RPMI7951 (cell line): ENCODE results near the gene TSPEAR. TPM values are rescaled to one million over a fixed set of nuclear protein-coding genes. Genes with fewer than 3 reads are reported as not detected.
A peak's percentile ranks its signal among the peaks of the same experiment; 100 is the strongest.
"Not testable (repeated sequence)": the region's sequence is repeated elsewhere in the genome, so short reads cannot be mapped to it uniquely, and the experiment has no call there.

ENCODE experiments used
- DNase-seq: peaks from one replicate; pipeline ENCODE4 v3.0.0-alpha.2; 2012; ENCODE audit warnings: low read depth
- total RNA-seq: library from RNA; depleted of rRNA; stranded (reverse); fragments of >200 nt; shearing (Covaris generic); gene quantifications from 2 replicates; pipeline ENCODE4 v1.2.3, GENCODE V29; 2014

TSPEAR gene
- total RNA-seq, 1 experiment from 2014 or later: not detected

DNA sequence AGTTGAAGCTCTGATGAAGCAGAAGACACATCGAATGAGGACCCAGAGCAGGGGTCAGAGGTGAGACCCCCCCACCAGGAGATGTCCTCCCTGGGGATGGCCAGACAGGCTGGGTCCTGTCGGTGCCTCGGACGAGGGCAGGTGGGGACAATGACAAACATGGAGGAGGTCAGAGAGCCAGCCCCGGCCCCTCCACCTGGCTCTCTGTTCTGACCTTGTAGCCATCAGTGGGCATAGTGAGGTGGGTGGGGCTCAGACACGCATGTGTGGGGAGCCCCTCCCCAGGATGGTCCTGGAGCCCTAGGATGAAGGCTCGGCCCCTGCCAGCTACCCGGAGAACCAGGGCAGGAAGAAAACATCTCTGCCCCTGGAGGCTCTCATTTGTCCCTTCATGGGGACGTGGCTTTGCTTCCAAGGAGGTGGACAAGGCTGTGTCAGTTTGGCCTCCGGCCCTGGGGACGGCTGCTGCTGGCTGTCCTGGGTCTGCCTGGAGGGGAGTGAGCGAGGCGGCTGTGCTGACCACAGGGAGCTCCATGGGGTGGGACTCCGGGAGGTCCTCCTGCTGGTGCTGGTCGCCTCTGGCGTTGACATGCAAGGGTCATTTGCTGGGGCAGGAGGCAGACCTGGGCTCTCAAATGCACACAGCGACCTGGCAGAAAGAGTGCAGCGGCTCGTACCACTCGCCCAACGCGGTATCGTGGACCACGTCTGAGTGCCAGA lies 121.6 kb downstream of the TSPEAR start:
- DNase-seq: no peak

DNA sequence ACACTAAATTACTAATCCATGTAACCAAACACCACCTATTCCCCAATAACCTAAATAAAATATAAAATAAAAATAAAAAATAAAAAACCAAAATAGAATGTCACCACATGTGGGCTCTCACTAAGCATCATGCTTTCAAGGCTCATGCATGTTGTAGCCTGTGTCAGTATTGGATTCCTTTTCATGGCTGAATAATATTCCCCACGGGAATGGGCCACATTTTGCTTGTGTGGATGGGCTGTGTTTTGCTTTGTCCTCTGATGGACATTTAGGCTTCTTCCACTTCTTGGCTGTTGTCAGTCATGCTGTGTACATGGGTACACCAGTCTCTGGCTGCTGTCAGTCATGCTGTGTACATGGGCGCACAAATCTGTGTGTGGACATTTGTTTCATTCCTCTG lies 122.3 kb downstream of the TSPEAR start:
- no peak for DNase-seq

DNA sequence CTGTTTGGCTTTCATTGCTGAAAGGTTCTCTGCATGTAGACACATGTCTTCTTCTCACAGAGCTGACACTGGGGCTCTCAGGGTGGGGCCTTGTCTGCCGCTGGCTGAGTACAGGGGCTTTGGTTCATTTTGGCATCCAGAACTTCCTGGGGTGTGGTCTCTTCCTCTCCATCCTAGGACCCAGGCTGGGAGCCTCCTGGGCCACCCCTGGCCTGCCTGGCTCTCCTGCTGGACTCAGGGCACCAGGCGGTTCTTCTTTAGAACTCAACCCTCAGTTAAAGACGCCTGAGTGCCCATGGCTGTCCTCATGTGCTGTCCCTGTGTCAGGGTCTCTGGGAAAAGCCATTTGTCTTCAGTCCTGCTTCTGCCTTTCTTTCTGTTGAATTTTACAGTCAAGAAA lies 125.5 kb downstream of the TSPEAR start:
- no peak for DNase-seq

DNA sequence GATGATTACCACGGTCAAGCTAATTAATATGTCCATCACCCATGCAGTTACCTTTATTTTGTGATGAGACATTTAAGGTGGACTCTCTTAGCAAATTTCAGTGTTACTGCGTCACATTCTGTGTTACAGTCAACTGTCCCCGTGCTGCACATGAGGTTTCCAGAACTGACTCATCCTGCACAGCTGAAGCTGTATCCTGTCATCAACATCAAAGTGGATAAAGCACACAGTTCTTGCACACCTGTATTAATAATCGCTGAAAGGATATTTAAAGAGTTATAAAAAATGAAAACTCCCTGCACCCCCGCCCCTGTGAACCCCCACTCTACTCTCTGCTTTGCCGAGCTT lies 127.6 kb downstream of the TSPEAR start:
- no peak for DNase-seq

DNA sequence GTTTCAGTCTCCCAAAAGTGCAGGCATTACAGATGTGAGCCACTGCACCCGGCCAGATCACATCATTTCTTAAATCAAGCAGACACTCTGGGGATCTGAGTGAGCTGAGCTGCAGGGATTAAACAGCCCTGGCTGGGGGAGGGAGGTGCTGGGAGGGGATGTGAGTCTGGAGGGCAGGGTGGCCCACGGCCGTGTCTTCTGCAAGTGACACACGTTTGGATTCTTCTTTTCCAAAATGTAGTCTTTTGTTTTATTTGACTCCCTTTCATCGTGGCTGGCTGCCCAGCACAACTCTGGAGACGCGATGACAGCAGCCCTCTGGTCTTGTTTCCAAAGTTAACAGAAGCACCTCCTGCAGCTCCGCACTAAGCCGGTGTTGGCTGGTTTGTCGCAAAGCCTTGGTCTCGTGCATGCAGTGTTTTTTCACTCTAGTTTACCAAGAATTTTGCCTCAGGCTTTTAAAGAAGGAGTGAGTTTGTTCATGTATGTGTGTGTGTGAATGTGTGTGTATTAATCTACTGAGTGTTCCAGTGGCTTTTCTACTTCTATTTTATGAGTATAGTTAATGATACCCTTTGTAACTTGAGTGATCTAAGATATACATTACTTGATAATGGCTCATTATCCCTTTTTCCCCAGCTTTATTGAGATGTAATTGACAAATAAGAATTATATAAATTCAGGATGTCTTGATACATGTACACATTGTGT lies 128.1 kb downstream of the TSPEAR start:
- peak; percentile 4 for DNase-seq

DNA sequence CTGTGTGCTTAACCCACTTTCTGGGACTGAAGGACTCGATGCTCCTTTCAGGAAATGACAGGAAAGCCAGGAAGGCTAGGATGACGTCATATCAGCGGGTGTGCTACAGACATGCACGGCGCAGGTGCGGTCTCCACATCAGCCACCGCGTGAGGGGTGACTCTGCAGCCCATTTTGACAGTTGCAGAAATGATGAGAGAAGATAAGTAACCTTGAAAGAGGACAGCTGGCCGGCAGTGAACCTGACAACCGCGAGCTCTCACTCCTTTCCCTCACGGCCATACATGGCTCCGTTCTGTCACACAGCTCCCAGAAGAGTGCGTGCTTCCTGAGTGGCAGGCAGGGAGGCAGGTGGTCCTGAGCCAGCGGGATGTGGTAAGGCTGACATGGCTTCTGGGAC lies 129.3 kb downstream of the TSPEAR start:
- DNase-seq: no peak

DNA sequence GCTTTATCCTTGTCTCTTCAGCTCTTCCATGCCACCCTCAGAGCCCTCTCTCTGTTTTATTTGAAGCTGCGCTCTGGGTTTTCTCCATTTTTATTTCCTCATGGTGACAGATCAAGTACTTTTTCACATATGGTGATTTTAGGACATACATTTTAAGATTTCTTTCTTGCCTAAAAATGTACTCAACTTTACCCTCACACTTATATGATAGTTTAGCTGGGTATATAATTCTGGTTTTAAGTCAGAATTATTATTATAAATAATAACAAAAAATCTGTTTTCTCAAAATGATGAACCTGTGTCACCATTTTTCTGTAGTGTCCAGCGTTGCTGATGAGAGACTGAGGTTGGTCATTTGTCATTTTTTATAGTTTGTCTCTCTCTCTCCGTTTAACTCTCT lies 130.2 kb downstream of the TSPEAR start:
- DNase-seq: no peak

DNA sequence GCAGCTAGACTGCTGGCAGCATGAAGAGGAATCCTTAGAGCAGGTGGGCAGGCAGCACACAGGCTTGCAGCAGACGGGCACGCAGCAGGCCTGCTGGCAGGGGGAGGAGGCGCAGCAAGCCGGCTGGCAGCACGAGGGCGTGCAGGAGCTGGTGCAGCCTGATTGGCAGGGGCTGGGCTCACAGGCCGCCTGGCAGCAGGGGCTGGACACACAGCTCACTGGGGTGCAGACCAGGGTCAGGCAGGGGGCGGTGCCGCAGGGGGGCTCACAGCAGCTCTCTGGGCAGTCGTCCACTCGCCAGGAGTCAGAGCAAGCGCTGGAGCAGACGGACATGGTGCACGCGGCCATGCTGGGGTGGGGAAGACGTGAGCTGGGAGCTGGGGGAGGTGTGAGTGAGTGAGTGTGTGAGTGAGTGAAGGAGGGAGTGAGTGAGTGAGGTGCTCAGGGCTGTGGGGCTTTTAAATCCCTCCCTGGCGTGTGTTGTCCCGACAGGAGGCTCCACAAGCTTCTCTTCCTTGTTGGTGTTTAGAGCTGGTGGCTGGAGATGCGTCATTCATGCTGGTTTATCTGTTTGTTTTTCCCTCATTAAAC lies 131.0 kb downstream of the TSPEAR start, which contains the start of gene KRTAP10-5:
Gene KRTAP10-5 (minus strand): TSS at position 374 of the 591 bp plus-strand sequence. CDS start 26 bp downstream, at position 348.
- not testable (repeated sequence) for DNase-seq

DNA sequence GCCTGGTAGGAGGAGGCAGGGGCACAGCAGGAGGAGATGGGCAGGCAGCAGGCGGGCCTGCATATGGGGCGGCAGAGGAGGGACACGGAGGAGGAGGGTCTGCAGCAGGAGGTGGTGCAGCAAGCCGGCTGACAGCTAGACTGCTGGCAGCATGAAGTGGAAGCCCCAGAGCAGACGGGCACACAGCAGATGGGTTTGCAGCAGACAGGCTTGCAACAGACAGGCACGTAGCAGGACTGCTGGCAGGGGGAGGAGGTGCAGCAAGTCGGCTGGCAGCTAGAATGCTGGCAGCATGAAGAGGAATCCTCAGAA lies 131.6 kb downstream of the TSPEAR start:
- DNase-seq: no peak

DNA sequence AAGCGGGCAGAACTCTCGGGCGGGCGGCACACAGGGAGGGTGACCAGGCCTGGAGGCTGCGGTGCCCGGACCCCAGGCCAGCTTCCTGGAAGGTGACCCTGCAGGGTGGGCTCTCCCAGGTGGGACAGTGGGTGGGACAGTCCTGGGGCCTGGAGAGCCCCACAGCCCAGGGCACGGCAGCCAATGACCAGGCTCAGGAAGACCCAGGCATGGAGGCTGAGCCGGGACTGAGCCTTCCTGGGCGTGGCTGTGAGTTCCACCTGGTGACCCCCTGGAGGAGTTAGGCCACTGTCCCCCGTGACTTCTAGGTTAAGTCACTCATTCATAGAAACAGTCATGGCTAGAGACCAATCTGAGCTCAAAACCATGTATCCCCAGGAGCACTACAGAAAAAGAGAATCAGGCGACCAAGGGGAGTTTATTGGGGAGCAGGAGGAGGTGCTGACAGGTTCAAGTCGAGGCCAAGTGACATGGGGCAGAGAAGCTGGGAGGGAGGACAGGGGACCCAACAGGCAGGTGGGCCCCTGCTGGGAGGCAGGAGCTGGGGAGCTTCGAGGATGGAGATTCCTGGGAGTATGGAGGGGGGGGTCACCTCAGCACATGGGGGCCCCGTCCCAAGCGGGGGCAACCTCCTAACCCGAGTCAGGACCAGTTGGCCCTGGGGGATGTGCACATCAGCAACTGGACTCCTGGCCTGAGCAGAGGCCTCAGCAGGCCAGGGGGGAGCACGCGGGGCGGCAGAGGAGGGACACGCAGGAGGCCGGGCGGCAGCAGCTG lies 132.1 kb downstream of the TSPEAR start:
- no peak for DNase-seq

DNA sequence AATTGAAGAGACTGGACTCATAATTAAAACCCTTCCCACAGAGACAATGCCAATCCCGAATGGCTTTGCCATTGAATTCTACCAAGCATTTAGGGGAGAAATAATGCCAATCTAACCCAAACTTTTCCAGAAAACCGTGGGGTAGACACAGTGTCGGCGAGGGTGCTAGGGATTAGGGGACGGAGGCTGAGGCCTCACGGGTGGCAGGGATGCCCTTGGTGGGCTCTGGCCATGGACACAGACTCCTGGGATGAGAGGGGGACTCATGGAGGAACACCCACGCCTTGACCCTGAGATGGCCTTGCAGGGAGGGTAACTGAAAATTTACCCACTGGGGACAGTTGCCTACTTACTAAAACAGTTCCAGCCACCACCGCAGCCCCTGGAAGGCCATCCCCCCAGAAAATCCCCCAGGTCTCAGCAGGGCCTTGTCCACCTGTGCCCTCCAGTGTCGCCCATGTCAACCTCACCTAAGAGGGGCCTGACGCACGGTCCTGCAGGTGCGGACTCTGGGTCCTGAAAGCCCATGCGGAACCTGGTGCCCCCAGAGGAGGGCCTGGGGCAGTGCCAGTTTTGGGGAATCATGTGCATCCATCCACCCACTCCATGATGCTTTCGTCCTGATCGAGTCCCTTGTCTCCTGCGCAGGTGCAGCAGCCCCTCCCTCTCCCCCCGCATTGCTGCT lies 132.9 kb downstream of the TSPEAR start:
- DNase-seq: no peak

DNA sequence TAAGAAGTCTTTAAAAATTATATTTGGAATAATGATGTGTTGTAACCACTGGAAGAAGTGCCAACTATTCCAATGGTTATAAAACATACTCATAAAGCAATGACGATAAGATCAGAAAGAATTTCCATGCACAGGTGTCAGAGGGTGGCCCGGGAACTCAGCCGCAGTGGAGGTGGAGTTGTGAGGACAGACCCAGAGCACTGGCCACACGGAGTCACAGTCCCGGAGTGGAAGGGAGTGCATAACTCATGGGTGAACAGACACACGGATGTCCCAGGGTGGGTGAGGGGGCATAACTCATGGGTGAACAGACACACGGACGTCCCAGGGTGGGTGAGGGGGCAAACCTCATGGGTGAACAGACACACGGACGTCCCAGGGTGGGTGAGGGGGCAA lies 135.3 kb downstream of the TSPEAR start:
- DNase-seq: no peak

DNA sequence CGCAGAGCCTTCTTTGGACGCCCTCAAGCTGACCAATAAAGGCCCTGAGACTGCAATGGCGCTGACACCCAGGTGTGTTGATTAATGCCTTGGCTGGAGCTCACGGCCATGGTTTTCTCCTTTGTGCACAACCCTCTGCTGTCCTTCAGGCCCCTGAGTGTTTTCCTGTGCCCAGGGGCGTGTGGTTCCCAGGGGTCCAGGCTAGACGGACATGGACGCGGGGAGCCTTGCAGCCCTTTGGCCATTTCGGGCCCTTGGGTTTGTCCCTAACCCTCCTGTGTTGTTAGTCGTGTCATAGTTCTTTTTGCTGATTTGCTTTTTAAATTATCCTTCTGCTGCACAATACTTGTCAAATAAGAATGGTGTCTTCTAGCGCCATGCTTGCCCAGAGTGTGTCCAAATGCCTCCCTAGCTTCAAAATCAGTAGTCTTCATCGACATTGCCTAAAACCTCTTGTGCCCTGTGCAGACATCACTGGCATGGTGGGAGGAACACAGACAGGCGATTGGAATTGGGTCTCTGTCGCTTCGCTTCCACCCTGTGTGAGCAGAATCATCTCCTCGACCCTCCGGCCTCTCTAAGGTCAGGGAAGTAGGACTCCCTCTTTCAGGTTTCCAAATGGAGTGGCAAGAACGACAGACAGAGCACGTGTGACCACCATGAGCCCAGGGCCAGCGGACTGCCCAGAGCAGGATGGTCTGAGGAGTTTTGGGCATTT lies 135.9 kb downstream of the TSPEAR start:
- no peak for DNase-seq

DNA sequence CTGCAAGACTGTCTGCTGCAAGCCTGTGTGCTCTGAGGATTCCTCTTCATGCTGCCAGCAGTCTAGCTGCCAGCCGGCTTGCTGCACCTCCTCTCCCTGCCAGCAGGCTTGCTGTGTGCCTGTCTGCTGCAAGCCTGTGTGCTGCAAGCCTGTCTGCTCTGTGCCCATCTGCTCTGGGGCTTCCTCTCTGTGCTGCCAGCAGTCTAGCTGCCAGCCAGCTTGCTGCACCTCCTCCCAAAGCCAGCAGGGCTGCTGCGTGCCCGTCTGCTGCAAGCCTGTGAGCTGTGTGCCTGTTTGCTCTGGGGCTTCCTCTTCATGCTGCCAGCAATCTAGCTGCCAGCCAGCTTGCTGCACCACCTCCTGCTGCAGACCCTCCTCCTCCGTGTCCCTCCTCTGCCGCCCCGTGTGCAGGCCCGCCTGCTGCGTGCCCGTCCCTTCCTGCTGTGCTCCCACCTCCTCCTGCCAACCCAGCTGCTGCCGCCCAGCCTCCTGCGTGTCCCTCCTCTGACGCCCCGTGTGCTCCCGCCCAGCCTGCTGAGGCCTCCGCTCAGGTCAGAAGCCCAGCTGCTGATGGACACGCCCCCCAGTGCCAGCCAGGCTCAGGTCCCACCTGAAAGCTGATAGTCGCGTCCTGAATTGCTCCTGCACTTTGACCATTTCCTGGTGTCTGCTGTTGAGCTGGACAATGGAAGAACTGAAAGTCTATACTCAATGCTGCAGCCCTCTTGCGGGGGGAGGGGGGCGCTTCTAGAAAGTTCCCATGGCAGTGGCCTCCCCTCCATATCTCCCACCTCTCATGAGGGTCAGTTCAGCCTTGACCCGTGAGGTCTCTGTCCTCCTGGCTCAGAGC lies 136.7 kb downstream of the TSPEAR start:
- no peak for DNase-seq

DNA sequence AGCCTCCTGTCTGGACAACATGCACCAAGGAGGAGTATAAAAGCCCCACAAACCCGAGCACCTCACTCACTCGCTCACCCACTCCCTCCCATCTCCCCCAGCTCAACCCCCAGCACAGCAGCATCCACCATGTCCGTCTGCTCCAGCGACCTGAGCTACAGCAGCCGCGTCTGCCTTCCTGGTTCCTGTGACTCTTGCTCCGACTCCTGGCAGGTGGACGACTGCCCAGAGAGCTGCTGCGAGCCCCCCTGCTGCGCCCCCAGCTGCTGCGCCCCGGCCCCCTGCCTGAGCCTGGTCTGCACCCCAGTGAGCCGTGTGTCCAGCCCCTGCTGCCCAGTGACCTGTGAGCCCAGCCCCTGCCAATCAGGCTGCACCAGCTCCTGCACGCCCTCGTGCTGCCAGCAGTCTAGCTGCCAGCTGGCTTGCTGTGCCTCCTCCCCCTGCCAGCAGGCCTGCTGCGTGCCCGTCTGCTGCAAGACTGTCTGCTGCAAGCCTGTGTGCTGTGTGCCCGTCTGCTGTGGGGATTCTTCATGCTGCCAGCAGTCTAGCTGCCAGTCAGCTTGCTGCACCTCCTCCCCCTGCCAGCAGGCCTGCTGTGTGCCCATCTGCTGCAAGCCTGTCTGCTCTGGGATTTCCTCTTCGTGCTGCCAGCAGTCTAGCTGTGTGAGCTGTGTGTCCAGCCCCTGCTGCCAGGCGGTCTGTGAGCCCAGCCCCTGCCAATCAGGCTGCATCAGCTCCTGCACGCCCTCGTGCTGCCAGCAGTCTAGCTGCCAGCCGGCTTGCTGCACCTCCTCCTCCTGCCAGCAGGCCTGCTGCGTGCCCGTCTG lies 137.5 kb downstream of the TSPEAR start, which contains the start of gene KRTAP10-4:
Gene KRTAP10-4 (plus strand): TSS at position 100 of the 827 bp plus-strand sequence. CDS start 30 bp downstream, at position 130.
- DNase-seq: not testable (repeated sequence)

DNA sequence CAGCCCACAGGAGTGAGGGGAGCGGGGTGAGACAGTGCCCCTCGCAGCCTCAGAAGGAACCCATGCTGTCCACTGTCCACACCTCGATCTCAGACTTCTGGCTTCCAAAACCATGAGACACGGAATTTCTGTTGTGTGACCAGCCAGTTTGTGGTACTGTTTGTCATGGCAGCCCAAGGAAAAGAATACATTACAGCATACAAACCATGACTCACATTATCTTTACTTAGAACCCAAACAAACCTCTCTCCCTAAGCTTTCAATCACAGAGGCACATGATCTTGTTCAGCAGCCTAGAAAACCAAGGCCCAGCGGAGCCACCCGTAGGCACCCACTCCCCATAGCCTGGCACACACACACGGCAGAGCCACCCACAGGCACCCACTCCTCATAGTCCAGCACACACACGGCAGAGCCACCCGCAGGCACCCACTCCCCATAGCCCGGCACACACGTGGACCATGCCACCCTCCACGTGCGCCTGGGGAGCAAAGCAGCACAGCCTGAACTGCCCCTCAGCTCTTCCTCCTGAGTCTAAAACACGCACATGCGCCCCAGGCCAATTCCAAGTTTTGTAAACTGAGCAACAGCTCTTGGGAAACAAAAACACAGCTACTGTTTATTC lies 138.3 kb downstream of the TSPEAR start:
- DNase-seq: no peak

DNA sequence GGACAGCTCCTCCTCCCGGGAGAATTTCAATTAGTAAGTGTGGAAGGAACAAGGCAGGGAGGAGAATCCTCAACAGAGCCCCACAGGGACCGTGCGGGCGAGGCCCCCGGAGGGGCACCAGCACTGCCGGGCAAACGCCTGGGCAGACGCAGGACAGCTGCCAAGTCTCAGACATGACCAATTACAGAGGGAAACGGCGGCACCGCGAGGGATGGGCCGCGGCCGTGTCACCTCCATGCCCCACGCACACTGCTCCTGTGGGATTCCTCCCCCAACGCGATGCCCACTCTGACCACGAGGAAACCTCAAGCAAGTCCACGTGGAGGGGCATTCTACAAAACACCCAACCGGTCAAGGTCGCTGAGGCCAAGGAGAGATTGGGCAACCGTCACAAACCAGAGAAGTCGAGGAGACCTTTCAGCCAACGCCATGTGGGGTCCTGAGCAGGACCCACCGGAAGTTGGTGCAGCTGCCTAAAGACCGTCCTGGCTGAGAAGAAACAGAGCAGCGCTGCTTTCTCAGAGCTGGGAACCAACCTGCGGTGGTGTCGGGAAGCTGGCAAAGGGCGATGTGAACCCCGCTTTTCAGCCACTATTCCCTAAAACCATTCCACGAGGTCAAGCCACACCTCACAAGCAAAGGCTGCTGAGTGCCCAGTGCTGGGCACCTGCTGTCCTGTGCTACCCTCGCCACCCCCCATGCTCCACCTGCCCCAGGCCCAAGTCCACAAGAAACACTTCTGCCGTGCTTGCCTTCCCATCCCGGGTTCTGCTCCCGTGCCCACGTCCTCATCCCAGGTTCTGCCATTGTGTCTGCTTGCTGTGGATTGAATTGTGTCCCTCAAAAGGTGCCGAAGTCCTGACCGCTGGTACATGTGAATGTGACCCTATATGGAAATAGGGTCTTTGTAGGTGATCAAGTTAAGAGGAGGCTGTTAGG lies 139.3 kb downstream of the TSPEAR start:
- no peak for DNase-seq

DNA sequence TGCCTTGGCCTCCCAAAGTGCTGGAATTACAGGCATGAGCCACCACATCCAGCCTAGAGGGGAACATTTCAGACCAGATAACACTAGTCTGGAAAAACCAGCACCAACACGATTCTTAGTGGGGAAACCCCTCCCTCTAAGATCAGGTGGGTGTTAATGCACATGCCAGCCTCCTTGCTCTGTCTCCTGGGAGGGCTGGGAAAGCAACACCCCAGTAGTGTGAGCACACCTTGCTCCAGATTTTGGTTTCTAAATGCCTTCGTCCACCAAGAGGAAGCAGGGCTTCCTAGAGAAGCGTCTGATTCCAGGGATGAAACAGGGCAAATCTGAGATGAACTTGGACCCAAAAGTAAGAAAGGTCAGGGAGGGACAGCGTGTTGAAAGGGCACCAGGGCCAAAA lies 140.1 kb downstream of the TSPEAR start:
- DNase-seq: no peak
